ENCODE results near the gene TRAM2. TPM values are rescaled to one million over a fixed set of nuclear protein-coding genes. Genes with fewer than 3 reads are reported as not detected.
A peak's percentile ranks its signal among the peaks of the same experiment; 100 is the strongest.

The TRAM2 gene
- total and polyA plus RNA-seq, 2 of the 13 experiments (the other 11 are each of a cell fraction or from before 2014, with no cell fraction given) = 49.1 to 72.5 TPM

DNA sequence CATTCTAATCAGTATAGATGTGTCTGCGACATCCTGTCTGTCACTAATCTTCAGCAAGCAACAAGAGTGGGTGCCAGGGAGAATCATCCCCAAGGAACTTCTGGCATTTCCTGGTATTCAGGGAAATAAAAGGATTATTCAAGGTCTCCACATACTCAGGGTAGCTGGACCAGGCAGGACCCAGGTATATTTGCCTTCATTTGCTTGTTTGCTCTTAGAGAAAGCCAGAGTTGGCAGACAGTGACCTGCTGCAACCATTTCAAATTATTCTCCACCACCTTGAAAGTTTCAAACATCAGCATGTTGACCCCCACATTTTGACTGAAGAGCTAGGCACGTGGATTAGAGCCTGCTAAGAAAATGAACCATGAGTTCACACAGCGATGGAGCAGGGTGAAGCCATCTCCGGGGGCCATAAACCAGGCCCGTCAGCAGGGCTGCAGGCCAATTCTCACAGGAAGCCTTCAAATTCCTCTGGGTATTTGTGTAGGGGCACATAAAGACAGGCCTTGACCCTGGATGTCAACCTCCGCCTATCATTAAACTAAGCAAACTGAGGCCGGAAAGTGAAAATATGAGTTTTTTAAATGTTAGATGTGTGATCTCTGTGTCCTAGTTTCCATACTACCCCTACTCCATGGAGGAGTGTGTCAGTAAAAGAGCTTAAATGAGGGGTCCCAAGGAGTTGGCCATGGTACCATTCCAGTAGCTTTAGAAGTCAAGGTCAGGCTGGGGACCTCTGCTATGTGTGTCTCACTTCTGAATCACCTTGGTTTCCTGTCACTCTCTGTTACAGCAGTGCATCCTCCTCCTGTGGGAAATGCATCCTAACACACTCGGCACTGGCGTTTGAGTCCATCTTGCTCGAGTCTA is 32.9 kb downstream of the TRAM2 start (continued):
- TF ChIP-seq, protein P1, sequence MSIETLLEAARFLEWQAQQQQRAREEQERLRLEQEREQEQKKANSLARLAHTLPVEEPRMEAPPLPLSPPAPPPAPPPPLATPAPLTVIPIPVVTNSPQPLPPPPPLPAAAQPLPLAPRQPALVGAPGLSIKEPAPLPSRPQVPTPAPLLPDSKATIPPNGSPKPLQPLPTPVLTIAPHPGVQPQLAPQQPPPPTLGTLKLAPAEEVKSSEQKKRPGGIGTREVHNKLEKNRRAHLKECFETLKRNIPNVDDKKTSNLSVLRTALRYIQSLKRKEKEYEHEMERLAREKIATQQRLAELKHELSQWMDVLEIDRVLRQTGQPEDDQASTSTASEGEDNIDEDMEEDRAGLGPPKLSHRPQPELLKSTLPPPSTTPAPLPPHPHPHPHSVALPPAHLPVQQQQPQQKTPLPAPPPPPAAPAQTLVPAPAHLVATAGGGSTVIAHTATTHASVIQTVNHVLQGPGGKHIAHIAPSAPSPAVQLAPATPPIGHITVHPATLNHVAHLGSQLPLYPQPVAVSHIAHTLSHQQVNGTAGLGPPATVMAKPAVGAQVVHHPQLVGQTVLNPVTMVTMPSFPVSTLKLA (IDR thresholded peaks at IDR 0.05) = 0 out of 2 replicates have a peak, but pooled peaks have one; percentile 18
- TF ChIP-seq ZNF431 (CRISPR knock-in tag; IDR thresholded peaks at IDR 0.05; ENCODE audit: borderline replicate concordance, low read depth) (peak; percentile 72; the same call in 1 of the 2 replicates), MED1 (CRISPR knock-in tag; IDR thresholded peaks at IDR 0.05) (peak; percentile 95), ZNF556 (CRISPR knock-in tag; IDR thresholded peaks at IDR 0.05; ENCODE audit: borderline replicate concordance) (peak; percentile 75; the same call in 1 of the 2 replicates), ZBTB7B (CRISPR knock-in tag; IDR thresholded peaks at IDR 0.05) (peak; percentile 90), GATAD1 (CRISPR knock-in tag; IDR thresholded peaks at IDR 0.05) (peak; percentile 48; the same call in 1 of the 2 replicates), ZNF605 (CRISPR knock-in tag; IDR thresholded peaks at IDR 0.05) (peak; percentile 91), KDM6A (CRISPR knock-in tag; IDR thresholded peaks at IDR 0.05; ENCODE audit: low read depth) (peak; percentile 37; the same call in 1 of the 2 replicates), ZNF670 (CRISPR knock-in tag; IDR thresholded peaks at IDR 0.05; ENCODE audit: borderline replicate concordance) (peak; percentile 37; the same call in 1 of the 2 replicates), SALL1 (CRISPR knock-in tag; IDR thresholded peaks at IDR 0.05) (peak; percentile 96), MED8 (CRISPR knock-in tag; IDR thresholded peaks at IDR 0.05; ENCODE audit: insufficient replicate concordance) (peak; percentile 78)
- TF ChIP-seq, protein P2, sequence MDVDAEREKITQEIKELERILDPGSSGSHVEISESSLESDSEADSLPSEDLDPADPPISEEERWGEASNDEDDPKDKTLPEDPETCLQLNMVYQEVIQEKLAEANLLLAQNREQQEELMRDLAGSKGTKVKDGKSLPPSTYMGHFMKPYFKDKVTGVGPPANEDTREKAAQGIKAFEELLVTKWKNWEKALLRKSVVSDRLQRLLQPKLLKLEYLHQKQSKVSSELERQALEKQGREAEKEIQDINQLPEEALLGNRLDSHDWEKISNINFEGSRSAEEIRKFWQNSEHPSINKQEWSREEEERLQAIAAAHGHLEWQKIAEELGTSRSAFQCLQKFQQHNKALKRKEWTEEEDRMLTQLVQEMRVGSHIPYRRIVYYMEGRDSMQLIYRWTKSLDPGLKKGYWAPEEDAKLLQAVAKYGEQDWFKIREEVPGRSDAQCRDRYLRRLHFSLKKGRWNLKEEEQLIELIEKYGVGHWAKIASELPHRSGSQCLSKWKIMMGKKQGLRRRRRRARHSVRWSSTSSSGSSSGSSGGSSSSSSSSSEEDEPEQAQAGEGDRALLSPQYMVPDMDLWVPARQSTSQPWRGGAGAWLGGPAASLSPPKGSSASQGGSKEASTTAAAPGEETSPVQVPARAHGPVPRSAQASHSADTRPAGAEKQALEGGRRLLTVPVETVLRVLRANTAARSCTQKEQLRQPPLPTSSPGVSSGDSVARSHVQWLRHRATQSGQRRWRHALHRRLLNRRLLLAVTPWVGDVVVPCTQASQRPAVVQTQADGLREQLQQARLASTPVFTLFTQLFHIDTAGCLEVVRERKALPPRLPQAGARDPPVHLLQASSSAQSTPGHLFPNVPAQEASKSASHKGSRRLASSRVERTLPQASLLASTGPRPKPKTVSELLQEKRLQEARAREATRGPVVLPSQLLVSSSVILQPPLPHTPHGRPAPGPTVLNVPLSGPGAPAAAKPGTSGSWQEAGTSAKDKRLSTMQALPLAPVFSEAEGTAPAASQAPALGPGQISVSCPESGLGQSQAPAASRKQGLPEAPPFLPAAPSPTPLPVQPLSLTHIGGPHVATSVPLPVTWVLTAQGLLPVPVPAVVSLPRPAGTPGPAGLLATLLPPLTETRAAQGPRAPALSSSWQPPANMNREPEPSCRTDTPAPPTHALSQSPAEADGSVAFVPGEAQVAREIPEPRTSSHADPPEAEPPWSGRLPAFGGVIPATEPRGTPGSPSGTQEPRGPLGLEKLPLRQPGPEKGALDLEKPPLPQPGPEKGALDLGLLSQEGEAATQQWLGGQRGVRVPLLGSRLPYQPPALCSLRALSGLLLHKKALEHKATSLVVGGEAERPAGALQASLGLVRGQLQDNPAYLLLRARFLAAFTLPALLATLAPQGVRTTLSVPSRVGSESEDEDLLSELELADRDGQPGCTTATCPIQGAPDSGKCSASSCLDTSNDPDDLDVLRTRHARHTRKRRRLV (CRISPR knock-in tag; IDR thresholded peaks at IDR 0.05) = peak; percentile 66; the same call in 1 of the 2 replicates
- TF ChIP-seq, protein P3, sequence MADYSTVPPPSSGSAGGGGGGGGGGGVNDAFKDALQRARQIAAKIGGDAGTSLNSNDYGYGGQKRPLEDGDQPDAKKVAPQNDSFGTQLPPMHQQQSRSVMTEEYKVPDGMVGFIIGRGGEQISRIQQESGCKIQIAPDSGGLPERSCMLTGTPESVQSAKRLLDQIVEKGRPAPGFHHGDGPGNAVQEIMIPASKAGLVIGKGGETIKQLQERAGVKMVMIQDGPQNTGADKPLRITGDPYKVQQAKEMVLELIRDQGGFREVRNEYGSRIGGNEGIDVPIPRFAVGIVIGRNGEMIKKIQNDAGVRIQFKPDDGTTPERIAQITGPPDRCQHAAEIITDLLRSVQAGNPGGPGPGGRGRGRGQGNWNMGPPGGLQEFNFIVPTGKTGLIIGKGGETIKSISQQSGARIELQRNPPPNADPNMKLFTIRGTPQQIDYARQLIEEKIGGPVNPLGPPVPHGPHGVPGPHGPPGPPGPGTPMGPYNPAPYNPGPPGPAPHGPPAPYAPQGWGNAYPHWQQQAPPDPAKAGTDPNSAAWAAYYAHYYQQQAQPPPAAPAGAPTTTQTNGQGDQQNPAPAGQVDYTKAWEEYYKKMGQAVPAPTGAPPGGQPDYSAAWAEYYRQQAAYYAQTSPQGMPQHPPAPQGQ (CRISPR knock-in tag; IDR thresholded peaks at IDR 0.05; ENCODE audit: borderline replicate concordance) = 0 out of 2 replicates have a peak, but pooled peaks have one; percentile 7
- TF ChIP-seq, protein P4, sequence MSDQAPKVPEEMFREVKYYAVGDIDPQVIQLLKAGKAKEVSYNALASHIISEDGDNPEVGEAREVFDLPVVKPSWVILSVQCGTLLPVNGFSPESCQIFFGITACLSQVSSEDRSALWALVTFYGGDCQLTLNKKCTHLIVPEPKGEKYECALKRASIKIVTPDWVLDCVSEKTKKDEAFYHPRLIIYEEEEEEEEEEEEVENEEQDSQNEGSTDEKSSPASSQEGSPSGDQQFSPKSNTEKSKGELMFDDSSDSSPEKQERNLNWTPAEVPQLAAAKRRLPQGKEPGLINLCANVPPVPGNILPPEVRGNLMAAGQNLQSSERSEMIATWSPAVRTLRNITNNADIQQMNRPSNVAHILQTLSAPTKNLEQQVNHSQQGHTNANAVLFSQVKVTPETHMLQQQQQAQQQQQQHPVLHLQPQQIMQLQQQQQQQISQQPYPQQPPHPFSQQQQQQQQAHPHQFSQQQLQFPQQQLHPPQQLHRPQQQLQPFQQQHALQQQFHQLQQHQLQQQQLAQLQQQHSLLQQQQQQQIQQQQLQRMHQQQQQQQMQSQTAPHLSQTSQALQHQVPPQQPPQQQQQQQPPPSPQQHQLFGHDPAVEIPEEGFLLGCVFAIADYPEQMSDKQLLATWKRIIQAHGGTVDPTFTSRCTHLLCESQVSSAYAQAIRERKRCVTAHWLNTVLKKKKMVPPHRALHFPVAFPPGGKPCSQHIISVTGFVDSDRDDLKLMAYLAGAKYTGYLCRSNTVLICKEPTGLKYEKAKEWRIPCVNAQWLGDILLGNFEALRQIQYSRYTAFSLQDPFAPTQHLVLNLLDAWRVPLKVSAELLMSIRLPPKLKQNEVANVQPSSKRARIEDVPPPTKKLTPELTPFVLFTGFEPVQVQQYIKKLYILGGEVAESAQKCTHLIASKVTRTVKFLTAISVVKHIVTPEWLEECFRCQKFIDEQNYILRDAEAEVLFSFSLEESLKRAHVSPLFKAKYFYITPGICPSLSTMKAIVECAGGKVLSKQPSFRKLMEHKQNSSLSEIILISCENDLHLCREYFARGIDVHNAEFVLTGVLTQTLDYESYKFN (CRISPR knock-in tag; conservative IDR thresholded peaks at IDR 0.05) = peak; percentile 93

Measured in HepG2 (cell line).